Ovary (tissue), 9 donors: Measurements from ENCODE around the gene CDC42SE1. TPM values are rescaled to one million over a fixed set of nuclear protein-coding genes. Genes with fewer than 3 reads are reported as not detected.
A peak's percentile ranks its signal among the peaks of the same experiment; 100 is the strongest.

Source experiments
- DNase-seq, 5 donors: peaks; one replicate each; pipeline ENCODE4 v3.0.0-alpha.2; 2019 to 2020
- H3K27ac ChIP-seq, 2 donors: fragments of 200-600 bp; one replicate each; pipeline versions ENCODE4 v1.5.1 to v1.8.0; 2019 to 2022
- H3K27me3 ChIP-seq: fragments of 200-600 bp; one replicate; pipeline ENCODE4 v1.8.0; 2022
- H3K36me3 ChIP-seq: fragments of 200-600 bp; sonication (generic); one replicate; pipeline ENCODE4 v1.5.1; 2019
- H3K4me1 ChIP-seq: one replicate; pipeline ENCODE4 v1.8.1; 2013; ENCODE audit warnings: mild to moderate bottlenecking, moderate library complexity; ENCODE audit not compliant: insufficient read depth
- H3K4me3 ChIP-seq: fragments of 200-600 bp; sonication (generic); one replicate; pipeline ENCODE4 v1.5.1; 2017
- H3K9me3 ChIP-seq, 2 donors: fragments of 200-600 bp in 1 of 2; sonication (generic) in 1 of 2; one replicate each; pipeline versions ENCODE4 v1.5.1 to v1.8.1; 2013 to 2019; ENCODE audit warnings: mild to moderate bottlenecking in 1 of 2, moderate library complexity in 1 of 2
- CTCF ChIP-seq, 3 donors: fragments of 450-650 bp in 2 of 3; fragments of 200-600 bp in 1 of 3; IDR thresholded peaks; one replicate each; pipeline versions ENCODE4 v1.5.1 to v1.8.0; 2016 to 2022; ENCODE audit warnings: antibody characterized with exemption in 3 of 3, mild to moderate bottlenecking in 1 of 3
- EP300 ChIP-seq: sonication (generic); formaldehyde crosslinking; IDR thresholded peaks from one replicate; pipeline ENCODE4 v1.6.1; 2017; ENCODE audit warnings: antibody characterized with exemption
- POLR2A ChIP-seq: fragments of 450-650 bp; IDR thresholded peaks from one replicate; pipeline ENCODE4 v1.6.1; 2017; ENCODE audit warnings: antibody characterized with exemption, mild to moderate bottlenecking, moderate library complexity
- WGBS, 3 donors: extraction: QIAGEN DNeasy Blood & Tissue Kit in 1 of 3; methylation state at CpG; one replicate each; pipeline versions ENCODE4 v1.1.5 to v1.1.7; 2013 to 2017; 5-methylcytosine and 5-hydroxymethylcytosine counted together
- intact Hi-C, 4 donors: fragments of 100-400 bp; cut with DNase I; formaldehyde crosslinking; loops; one replicate each; pipeline versions ENCODE4 v1.11.0 to v1.15.1; 2022 to 2023
- polyA plus RNA-seq, 2 donors: library from polyadenylated mRNA; stranded (reverse); fragments of 200-250 nt in 1 of 2; fragments of 350-450 nt in 1 of 2; fragmentation: Illumina TruSeq in 1 of 2; extraction: RNeasy Lipid Tissue Mini Kit (QIAGEN cat#74804) in 1 of 2; gene quantifications; one replicate each; pipeline ENCODE4 v1.2.3, GENCODE V29; 2013 to 2014
- total RNA-seq, 7 donors: library from RNA; depleted of rRNA in 2 of 7; stranded (reverse); fragments of >200 nt in 2 of 7; fragmentation: NEBNext Ultra II Directional in 3 of 7; extraction: Animal tissue kit (Norgen Biotek cat#: 25700) in 3 of 7; gene quantifications; one replicate each; pipeline versions ENCODE4 v1.1.0 to v1.2.4, GENCODE V29; 2016 to 2023
- donor health status: DM: no; HTN: no; CAD: no; lungs with moderate emphysema.
- donor health status: DM: no; HTN: no; CAD: no.
- donor health status: Bipolar disorder and iron deficiency.
- donor health status: DM: yes; HTN: yes; CAD: no.
- donor health status: DM: no; HTN: no; CAD: no.
- donor health status: DM: yes; HTN: yes; CAD: no.

CDC42SE1 gene
- total and polyA plus RNA-seq, 9 donors, result 26.0 to 81.9 (median 56.3) TPM

DNA sequence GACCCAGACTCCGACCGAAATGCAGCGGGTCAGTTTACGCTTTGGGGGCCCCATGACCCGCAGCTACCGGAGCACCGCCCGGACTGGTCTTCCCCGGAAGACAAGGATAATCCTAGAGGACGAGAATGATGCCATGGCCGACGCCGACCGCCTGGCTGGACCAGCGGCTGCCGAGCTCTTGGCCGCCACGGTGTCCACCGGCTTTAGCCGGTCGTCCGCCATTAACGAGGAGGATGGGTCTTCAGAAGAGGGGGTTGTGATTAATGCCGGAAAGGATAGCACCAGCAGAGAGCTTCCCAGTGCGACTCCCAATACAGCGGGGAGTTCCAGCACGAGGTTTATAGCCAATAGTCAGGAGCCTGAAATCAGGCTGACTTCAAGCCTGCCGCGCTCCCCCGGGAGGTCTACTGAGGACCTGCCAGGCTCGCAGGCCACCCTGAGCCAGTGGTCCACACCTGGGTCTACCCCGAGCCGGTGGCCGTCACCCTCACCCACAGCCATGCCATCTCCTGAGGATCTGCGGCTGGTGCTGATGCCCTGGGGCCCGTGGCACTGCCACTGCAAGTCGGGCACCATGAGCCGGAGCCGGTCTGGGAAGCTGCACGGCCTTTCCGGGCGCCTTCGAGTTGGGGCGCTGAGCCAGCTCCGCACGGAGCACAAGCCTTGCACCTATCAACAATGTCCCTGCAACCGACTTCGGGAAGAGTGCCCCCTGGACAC, 11.3 kb downstream of the CDC42SE1 start:
- peak; percentile 67 to 77 (median 71) for DNase-seq
- Histone ChIP-seq H3K4me3 (peak overlapping the region; percentile 81), H3K9me3 (no peaks in the 10 kb centered on the region), H3K27me3 (no peaks in the 10 kb centered on the region), H3K36me3 (no peaks in the 10 kb centered on the region), H3K4me1 (no peaks in the 10 kb centered on the region), H3K27ac (peak overlapping the region; percentile 66 to 89)
- no peak for TF ChIP-seq POLR2A
- peak in 2 of 3 donors; percentile 42 to 46 for TF ChIP-seq CTCF (IDR thresholded peaks at IDR 0.05)
- 0 to 1% (median 1%) methylated on average over 31 to 48 of the region's 48 CpGs for WGBS, 3 donors
- intact Hi-C loops, result loop anchor here in 1 of 4 donors (2.0 kb wide), 1 partner anchor 23 kb away; the partner anchor contains the start of gene GABPB2

DNA sequence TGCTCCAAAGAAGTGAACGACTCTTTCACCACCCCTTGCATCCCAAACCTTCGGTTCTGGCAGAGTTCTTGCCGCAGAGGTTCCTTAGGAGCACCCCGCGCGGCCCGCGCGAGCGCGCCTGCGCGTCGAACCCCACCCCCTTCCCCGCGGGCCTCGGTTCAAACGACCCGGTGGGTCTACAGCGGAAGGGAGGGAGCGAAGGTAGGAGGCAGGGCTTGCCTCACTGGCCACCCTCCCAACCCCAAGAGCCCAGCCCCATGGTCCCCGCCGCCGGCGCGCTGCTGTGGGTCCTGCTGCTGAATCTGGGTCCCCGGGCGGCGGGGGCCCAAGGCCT, 11.9 kb downstream of the CDC42SE1 start, which contains the start of gene C1orf56:
Gene C1orf56, plus strand, starts transcription at position 161 of the 334 bp plus-strand sequence. Its CDS starts 97 bp downstream, at position 258.
- WGBS, 3 donors, result 0 to 1% (median 0%) methylated on average over 25 to 29 of the region's 29 CpGs
- intact Hi-C loops, result no loop called here
- TF ChIP-seq CTCF (IDR thresholded peaks at IDR 0.05) (no peak), POLR2A (peak; percentile 67), EP300 (no peak)
- H3K9me3 ChIP-seq, result no peaks in the 10 kb centered on the region
- peak within 1 kb of the TSS; percentile 66 to 89 for H3K27ac ChIP-seq
- H3K36me3 ChIP-seq, result no peaks in the 10 kb centered on the region
- DNase-seq, result peak; percentile 83 to 88 (median 83)
- H3K27me3 ChIP-seq, result no peaks in the 10 kb centered on the region
- no peaks in the 10 kb centered on the region for H3K4me1 ChIP-seq
- H3K4me3 ChIP-seq, result peak within 1 kb of the TSS; percentile 81

DNA sequence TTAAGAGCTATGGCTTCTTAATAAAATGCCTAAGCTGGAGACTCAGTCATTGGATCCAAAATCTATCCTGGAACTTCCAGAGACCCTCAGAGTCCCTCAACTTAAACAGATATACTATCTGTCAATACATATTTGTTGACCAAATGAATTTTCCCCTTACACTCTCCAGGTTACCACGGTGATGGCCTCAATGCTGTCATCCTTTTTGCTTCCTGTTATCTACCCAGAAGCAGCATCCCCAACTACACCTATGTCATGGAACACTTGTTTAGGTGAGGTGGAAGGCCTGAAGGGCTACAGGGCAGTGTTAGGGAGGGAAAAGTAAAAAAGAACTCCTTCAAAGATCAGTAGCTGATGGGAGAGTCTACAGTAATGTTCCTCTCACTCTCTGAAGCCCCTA, 16.3 kb downstream of the CDC42SE1 start:
- no peak for TF ChIP-seq EP300
- TF ChIP-seq POLR2A, result no peak
- no peak for TF ChIP-seq CTCF (IDR thresholded peaks at IDR 0.05)
- Histone ChIP-seq H3K36me3 (no peaks in the 10 kb centered on the region), H3K9me3 (no peaks in the 10 kb centered on the region), H3K4me1 (no peaks in the 10 kb centered on the region), H3K4me3 (no peak overlapping the region), H3K27me3 (no peaks in the 10 kb centered on the region), H3K27ac (no peak overlapping the region)
- WGBS, 3 donors, result 88 to 94% (median 90%) methylated on average over 1 of the region's 1 CpG
- intact Hi-C loops, result no loop called here
- DNase-seq, result no peak

- H3K27ac ChIP-seq, result no peak overlapping the region
- no peaks in the 10 kb centered on the region for H3K4me1 ChIP-seq
- no peak overlapping the region for H3K4me3 ChIP-seq
- H3K27me3 ChIP-seq, result no peaks in the 10 kb centered on the region
- no peaks in the 10 kb centered on the region for H3K36me3 ChIP-seq
- intact Hi-C loops, result no loop called here
- WGBS, 3 donors, result 89 to 92% (median 91%) methylated on average over 3 of the region's 3 CpGs
- DNase-seq, result no peak
- no peak for TF ChIP-seq POLR2A
- TF ChIP-seq CTCF (IDR thresholded peaks at IDR 0.05), result no peak
- TF ChIP-seq EP300, result no peak
- no peaks in the 10 kb centered on the region for H3K9me3 ChIP-seq
Observed at GRCh38 chr1:151039521-151039920, 19.9 kb downstream of the CDC42SE1 start.
